ENCODE results near the gene CHPF.

DNA sequence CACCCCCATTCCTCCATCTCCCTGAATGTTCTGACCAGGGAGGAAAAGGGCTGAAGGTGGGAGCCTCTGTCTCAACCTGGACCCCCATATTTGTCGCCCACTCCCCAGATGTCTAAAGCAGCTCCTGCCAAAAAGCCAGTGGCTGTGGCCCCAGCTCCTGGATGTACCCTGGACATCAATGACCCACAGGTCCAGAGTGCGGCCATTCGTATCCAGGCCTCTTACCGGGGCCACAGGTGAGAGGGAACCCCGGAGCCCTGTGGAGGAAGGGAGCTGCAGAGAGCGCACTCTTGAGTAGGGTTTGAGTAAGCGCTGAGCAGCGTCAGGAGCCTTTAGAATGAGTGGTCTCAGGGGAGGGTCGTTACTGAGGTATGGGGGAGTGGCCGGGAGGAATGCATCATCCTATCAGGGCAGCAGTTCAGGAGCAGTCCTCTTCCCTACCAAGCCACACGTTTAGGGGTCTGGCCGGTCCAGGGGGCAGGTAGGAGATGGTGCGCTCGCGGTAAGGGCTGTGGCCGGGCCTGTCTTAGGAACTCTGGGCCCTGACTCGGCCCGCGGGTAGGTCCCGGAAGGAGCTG, 47.3 kb downstream of the CHPF start:
- no peak for TF ChIP-seq MYC (IDR thresholded peaks at IDR 0.05; ENCODE audit: low read depth, low read length)
- no peak for TF ChIP-seq POLR2AphosphoS5 (IDR thresholded peaks at IDR 0.05; ENCODE audit: insufficient read depth, low read depth, low read length)
- TF ChIP-seq, protein P1, sequence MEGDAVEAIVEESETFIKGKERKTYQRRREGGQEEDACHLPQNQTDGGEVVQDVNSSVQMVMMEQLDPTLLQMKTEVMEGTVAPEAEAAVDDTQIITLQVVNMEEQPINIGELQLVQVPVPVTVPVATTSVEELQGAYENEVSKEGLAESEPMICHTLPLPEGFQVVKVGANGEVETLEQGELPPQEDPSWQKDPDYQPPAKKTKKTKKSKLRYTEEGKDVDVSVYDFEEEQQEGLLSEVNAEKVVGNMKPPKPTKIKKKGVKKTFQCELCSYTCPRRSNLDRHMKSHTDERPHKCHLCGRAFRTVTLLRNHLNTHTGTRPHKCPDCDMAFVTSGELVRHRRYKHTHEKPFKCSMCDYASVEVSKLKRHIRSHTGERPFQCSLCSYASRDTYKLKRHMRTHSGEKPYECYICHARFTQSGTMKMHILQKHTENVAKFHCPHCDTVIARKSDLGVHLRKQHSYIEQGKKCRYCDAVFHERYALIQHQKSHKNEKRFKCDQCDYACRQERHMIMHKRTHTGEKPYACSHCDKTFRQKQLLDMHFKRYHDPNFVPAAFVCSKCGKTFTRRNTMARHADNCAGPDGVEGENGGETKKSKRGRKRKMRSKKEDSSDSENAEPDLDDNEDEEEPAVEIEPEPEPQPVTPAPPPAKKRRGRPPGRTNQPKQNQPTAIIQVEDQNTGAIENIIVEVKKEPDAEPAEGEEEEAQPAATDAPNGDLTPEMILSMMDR (IDR thresholded peaks at IDR 0.05; ENCODE audit: extremely low read depth in 1 of 2, insufficient read depth in 1 of 2, low read depth in 1 of 2, low read length in 2 of 2): no peak
- no peak for TF ChIP-seq POLR2A (IDR thresholded peaks at IDR 0.05; ENCODE audit: low read depth, low read length)
- no peak for TF ChIP-seq GATA2 (IDR thresholded peaks at IDR 0.05; ENCODE audit: insufficient read depth, insufficient read length, low read depth, low read length)
- TF ChIP-seq, protein P2, sequence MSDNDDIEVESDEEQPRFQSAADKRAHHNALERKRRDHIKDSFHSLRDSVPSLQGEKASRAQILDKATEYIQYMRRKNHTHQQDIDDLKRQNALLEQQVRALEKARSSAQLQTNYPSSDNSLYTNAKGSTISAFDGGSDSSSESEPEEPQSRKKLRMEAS (IDR thresholded peaks at IDR 0.05; ENCODE audit: insufficient read depth, insufficient read length): no peak
